Heart left ventricle (tissue), 13 donors: Measurements from ENCODE around the gene FAT1.

Source experiments
- CTCF ChIP-seq, 12 donors: fragments of 200-600 bp; sonication (generic) in 4 of 12; IDR thresholded peaks; one replicate each; pipeline versions ENCODE4 v1.5.0 to v1.8.0; 2018 to 2022; ENCODE audit warnings: antibody characterized with exemption in 12 of 12, mild to moderate bottlenecking in 5 of 12
- POLR2A ChIP-seq, 2 donors: fragments of 450-650 bp; IDR thresholded peaks; one replicate each; pipeline ENCODE4 v1.6.1; 2017; ENCODE audit warnings: antibody characterized with exemption in 2 of 2, mild to moderate bottlenecking in 2 of 2, moderate library complexity in 2 of 2
- donor health status: ischemic (EF 13 %, LVEDD 7.1; RV severe dilation, severe dysfunction).
- donor health status: DM: no; HTN: yes; CAD: no.
- donor health status: DM: no; HTN: no; CAD: no.
- donor health status: ischemic (EF 25% LVEDD 6.9; RV normal size, moderate dysfunction).
- donor health status: ischemic (EF 25% LVEDD 5.7; RV mildly dilated, moderate dysfunction).
- donor health status: ischemic (EF 35%, LVEDD 5.7; RV mildly dilated, moderate dysfunction).
- donor health status: nonischemic (EF 11% LVEDD 7.7; RV severe dilation, severe dysfunction).
- donor health status: DM: yes; HTN: yes; CAD: no.
- donor health status: PGD.
- donor health status: ischemic (EF 29% LVEDD 5.4; RV normal size, mild dysfunction).
- donor health status: nonischemic (EF 23%, LVEDD 6.1; RV moderate dilation, normal function).

- TF ChIP-seq CTCF (IDR thresholded peaks at IDR 0.05) (peak in 3 of 12 donors; percentile 14 to 41 (median 27)), POLR2A (IDR thresholded peaks at IDR 0.05) (peak in 1 of 2 donors; percentile 48)
Measured at GRCh38 chr4:186726426-186727168, 2.9 kb upstream of the FAT1 start.
